Measurements from ENCODE around the gene PMPCA. TPM values are rescaled to one million over a fixed set of nuclear protein-coding genes. Genes with fewer than 3 reads are reported as not detected.
A peak's percentile ranks its signal among the peaks of the same experiment; 100 is the strongest.

Gene PMPCA
- total and polyA plus RNA-seq, 2 of the 13 experiments (the other 11 are each of a cell fraction or from before 2014, with no cell fraction given) = 70.2 to 88.4 TPM

DNA sequence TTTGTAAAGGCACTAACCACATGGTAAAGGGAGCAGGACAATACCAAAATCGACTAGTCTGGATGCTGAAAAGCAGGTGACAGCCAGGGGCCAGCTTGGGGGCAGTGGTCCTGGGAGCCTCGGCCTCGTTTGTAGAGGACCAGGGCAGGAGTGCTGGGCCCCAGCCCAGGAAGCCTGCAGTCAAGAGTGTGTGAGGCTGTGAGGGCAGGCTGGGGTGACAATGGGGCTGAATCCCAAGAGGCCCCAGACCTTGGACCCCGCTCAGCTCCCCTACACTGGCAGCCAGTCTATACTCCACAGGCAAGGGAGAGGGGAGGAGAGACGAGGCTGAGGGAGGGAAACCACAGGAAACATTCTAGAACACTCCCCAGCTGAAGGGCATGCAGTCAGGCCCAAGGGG, 31.8 kb downstream of the PMPCA start:
- Histone ChIP-seq H3K4me2 (ENCODE audit: low read depth, low read length) (no peak overlapping the region), H3K79me2 (ENCODE audit: insufficient read depth, low read length) (peaks cover 18% of the 10 kb centered on the region), H3K9ac (ENCODE audit: insufficient read depth, low read depth, low read length) (no peak overlapping the region), H4K20me1 (ENCODE audit: insufficient read depth, low read length) (0 out of 2 replicates have a peak, but pooled peaks cover 2% of the 10 kb centered on the region), H3K36me3 (replicated peaks in 1 of 2; ENCODE audit: control insufficient read depth in 1 of 2, insufficient read depth in 2 of 2, low read length in 2 of 2) (peaks cover 23 to 54% of the 10 kb centered on the region in 2 experiments; a peak in 4 of 5 replicates), H3K27ac (ENCODE audit: extremely low read length, insufficient read depth, low read length) (peak overlapping the region; percentile 76), H3K4me3 (replicated peaks in 1 of 3; ENCODE audit: insufficient read depth in 1 of 3, low read depth in 2 of 3, low read length in 3 of 3) (no peak overlapping the region), H3K9me3 (ENCODE audit: low read length) (no peaks in the 10 kb centered on the region), H3K27me3 (ENCODE audit: control insufficient read depth in 1 of 2, insufficient read depth in 2 of 2, low read length in 2 of 2) (no peaks in the 10 kb centered on the region; a peak in 1 of 5 replicates), H2AFZ (ENCODE audit: low read length) (no peak overlapping the region), H3K4me1 (ENCODE audit: insufficient read depth, low read length) (peaks cover 36% of the 10 kb centered on the region)
- DNase-seq (ENCODE audit: low spot score) (no peak), FAIRE-seq (no peak), ATAC-seq (peak; percentile 9)
- no TSS peak for BruUV-seq (replicated peaks)
- ChIA-PET POLR2A (interaction anchor here (1.1 kb wide), 1 partner anchor 97 kb away, joined by 3 read pairs; no protein-coding TSS in a partner anchor), CTCF (ENCODE audit: low intra/inter-chr PET ratio, low total read pairs) (no interaction called here)
- 58% methylated on average over 2 of the region's 5 CpGs for WGBS (ENCODE audit: low lambda C conversion rate)
- in situ Hi-C loops (cut with HindIII; ENCODE audit: extremely low pct_ligation_motif_present, low pct_unique_long_range_greater_than_20kb) = loop anchor here (5.0 kb wide), 1 partner anchor 35 kb away; no protein-coding TSS in a partner anchor
- intact Hi-C loops (cut with micrococcal nuclease; ENCODE audit: unreplicated experiment) = no loop called here
- TF ChIP-seq ZNF207 (IDR thresholded peaks at IDR 0.05; ENCODE audit: borderline replicate concordance) (no peak), NONO (IDR thresholded peaks at IDR 0.05) (no peak), NONO (CRISPR knock-in tag; conservative IDR thresholded peaks at IDR 0.05) (0 out of 2 replicates have a peak, but pooled peaks have one; percentile 3), BCL6 (CRISPR knock-in tag; IDR thresholded peaks at IDR 0.05) (peak; percentile 0; the same call in 1 of the 2 replicates), ZSCAN25 (CRISPR knock-in tag; IDR thresholded peaks at IDR 0.05) (peak; percentile 89), ZNF672 (CRISPR knock-in tag; IDR thresholded peaks at IDR 0.05) (no peak), ZBTB42 (CRISPR knock-in tag; IDR thresholded peaks at IDR 0.05) (no peak)
- TF ChIP-seq, protein P1, sequence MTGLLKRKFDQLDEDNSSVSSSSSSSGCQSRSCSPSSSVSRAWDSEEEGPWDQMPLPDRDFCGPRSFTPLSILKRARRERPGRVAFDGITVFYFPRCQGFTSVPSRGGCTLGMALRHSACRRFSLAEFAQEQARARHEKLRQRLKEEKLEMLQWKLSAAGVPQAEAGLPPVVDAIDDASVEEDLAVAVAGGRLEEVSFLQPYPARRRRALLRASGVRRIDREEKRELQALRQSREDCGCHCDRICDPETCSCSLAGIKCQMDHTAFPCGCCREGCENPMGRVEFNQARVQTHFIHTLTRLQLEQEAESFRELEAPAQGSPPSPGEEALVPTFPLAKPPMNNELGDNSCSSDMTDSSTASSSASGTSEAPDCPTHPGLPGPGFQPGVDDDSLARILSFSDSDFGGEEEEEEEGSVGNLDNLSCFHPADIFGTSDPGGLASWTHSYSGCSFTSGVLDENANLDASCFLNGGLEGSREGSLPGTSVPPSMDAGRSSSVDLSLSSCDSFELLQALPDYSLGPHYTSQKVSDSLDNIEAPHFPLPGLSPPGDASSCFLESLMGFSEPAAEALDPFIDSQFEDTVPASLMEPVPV (CRISPR knock-in tag; IDR thresholded peaks at IDR 0.05) = no peak
- TF ChIP-seq, protein P2, sequence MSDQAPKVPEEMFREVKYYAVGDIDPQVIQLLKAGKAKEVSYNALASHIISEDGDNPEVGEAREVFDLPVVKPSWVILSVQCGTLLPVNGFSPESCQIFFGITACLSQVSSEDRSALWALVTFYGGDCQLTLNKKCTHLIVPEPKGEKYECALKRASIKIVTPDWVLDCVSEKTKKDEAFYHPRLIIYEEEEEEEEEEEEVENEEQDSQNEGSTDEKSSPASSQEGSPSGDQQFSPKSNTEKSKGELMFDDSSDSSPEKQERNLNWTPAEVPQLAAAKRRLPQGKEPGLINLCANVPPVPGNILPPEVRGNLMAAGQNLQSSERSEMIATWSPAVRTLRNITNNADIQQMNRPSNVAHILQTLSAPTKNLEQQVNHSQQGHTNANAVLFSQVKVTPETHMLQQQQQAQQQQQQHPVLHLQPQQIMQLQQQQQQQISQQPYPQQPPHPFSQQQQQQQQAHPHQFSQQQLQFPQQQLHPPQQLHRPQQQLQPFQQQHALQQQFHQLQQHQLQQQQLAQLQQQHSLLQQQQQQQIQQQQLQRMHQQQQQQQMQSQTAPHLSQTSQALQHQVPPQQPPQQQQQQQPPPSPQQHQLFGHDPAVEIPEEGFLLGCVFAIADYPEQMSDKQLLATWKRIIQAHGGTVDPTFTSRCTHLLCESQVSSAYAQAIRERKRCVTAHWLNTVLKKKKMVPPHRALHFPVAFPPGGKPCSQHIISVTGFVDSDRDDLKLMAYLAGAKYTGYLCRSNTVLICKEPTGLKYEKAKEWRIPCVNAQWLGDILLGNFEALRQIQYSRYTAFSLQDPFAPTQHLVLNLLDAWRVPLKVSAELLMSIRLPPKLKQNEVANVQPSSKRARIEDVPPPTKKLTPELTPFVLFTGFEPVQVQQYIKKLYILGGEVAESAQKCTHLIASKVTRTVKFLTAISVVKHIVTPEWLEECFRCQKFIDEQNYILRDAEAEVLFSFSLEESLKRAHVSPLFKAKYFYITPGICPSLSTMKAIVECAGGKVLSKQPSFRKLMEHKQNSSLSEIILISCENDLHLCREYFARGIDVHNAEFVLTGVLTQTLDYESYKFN (CRISPR knock-in tag; conservative IDR thresholded peaks at IDR 0.05) = 0 out of 2 replicates have a peak, but pooled peaks have one; percentile 7
- TF ChIP-seq, protein P3, sequence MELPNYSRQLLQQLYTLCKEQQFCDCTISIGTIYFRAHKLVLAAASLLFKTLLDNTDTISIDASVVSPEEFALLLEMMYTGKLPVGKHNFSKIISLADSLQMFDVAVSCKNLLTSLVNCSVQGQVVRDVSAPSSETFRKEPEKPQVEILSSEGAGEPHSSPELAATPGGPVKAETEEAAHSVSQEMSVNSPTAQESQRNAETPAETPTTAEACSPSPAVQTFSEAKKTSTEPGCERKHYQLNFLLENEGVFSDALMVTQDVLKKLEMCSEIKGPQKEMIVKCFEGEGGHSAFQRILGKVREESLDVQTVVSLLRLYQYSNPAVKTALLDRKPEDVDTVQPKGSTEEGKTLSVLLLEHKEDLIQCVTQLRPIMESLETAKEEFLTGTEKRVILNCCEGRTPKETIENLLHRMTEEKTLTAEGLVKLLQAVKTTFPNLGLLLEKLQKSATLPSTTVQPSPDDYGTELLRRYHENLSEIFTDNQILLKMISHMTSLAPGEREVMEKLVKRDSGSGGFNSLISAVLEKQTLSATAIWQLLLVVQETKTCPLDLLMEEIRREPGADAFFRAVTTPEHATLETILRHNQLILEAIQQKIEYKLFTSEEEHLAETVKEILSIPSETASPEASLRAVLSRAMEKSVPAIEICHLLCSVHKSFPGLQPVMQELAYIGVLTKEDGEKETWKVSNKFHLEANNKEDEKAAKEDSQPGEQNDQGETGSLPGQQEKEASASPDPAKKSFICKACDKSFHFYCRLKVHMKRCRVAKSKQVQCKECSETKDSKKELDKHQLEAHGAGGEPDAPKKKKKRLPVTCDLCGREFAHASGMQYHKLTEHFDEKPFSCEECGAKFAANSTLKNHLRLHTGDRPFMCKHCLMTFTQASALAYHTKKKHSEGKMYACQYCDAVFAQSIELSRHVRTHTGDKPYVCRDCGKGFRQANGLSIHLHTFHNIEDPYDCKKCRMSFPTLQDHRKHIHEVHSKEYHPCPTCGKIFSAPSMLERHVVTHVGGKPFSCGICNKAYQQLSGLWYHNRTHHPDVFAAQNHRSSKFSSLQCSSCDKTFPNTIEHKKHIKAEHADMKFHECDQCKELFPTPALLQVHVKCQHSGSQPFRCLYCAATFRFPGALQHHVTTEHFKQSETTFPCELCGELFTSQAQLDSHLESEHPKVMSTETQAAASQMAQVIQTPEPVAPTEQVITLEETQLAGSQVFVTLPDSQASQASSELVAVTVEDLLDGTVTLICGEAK (IDR thresholded peaks at IDR 0.05) = no peak
- TF ChIP-seq, protein P3 (CRISPR knock-in tag; IDR thresholded peaks at IDR 0.05) = 0 out of 2 replicates have a peak, but pooled peaks have one; percentile 24

Data from HepG2 (cell line).